HCT116 (cell line): ENCODE data around the gene TAF4. TPM values are rescaled to one million over a fixed set of nuclear protein-coding genes. Genes with fewer than 3 reads are reported as not detected.

ENCODE experiments used
- ATAC-seq: fragments of 200-7000 bp; cut with Tn5 transposase; 2 replicates; pipeline ENCODE4 v1.9.1; 2020; ENCODE audit warnings: mild to moderate bottlenecking, moderate library complexity
- BruUV-seq: library from RNA; stranded (reverse); fragments of 400-500 nt; replicated peaks from 2 replicates; lab custom pipeline; 2021; lab: Mats Ljungman, UMichigan
- CTCF ChIA-PET: fragments of 300-600 bp; sonication (Branson Sonifier 250); formaldehyde crosslinking; loops from one replicate; lab custom pipeline; 2021; ENCODE audit warnings: antibody characterized with exemption; lab: Charles Lee
- POLR2A ChIA-PET: fragments of 300-600, 350-600 bp; sonication (Branson Sonifier 250); formaldehyde crosslinking; loops from one replicate; lab custom pipeline; 2021; ENCODE audit warnings: antibody characterized with exemption; lab: Charles Lee
- RAD21 ChIA-PET, 2 experiments: fragments of 300-600 bp; sonication (Branson Sonifier 250); formaldehyde crosslinking; loops; one replicate each; lab custom pipeline; 2023; ENCODE audit warnings: low total read pairs in 2 of 2; ENCODE audit not compliant: uncharacterized antibody in 2 of 2, unreplicated experiment in 2 of 2, low non-redundant PET in 1 of 2; lab: Charles Lee
- DNase-seq: peaks from one replicate; pipeline ENCODE4 v3.0.0-alpha.2; 2010; ENCODE audit warnings: low read depth, low spot score
- H2AFZ ChIP-seq: fragments of 200-600 bp; shearing (Covaris generic), sonication (generic); 2 replicates; pipeline ENCODE4 v1.6.1; 2017; ENCODE audit warnings: low read depth, mixed run types, mixed read lengths, antibody characterized with exemption, low read length; ENCODE audit not compliant: poor library complexity, severe bottlenecking
- H3K27ac ChIP-seq: 2 replicates; pipeline ENCODE4 v1.5.1; 2012; ENCODE audit warnings: low read depth, low read length
- H3K27me3 ChIP-seq: fragments of 200-600 bp; sonication (generic); 2 replicates; pipeline ENCODE4 v1.6.1; 2016; ENCODE audit warnings: mixed run types, low read length, mixed read lengths; ENCODE audit not compliant: insufficient read depth
- H3K36me3 ChIP-seq, 2 experiments: fragments of 200-500 bp in 1 of 2; fragments of 200-600 bp in 1 of 2; sonication (Bioruptor generic) in 1 of 2; sonication (generic) in 1 of 2; 2 replicates each; pipeline versions ENCODE4 v1.5.1 to v1.6.1; 2014 to 2016; ENCODE audit warnings: low read length in 2 of 2, inconsistent platforms in 1 of 2, mixed read lengths in 1 of 2, mixed run types in 1 of 2; ENCODE audit not compliant: insufficient read depth in 2 of 2, control insufficient read depth in 1 of 2
- H3K4me1 ChIP-seq, 2 experiments: fragments of 200-600 bp in 1 of 2; sonication (generic) in 1 of 2; 2 replicates each; pipeline versions ENCODE4 v1.5.1 to v1.6.1; 2012 to 2017; ENCODE audit warnings: low read length in 2 of 2, inconsistent platforms in 1 of 2, mild to moderate bottlenecking in 1 of 2, mixed read lengths in 1 of 2, mixed run types in 1 of 2, moderate library complexity in 1 of 2; ENCODE audit not compliant: insufficient read depth in 2 of 2, control insufficient read depth in 1 of 2
- H3K4me2 ChIP-seq: fragments of 200-600 bp; sonication (generic); 2 replicates; pipeline ENCODE4 v1.6.1; 2017; ENCODE audit warnings: mixed run types, low read length, mixed read lengths
- H3K4me3 ChIP-seq, 2 experiments: fragments of 200-600 bp in 1 of 2; sonication (generic) in 1 of 2; replicated peaks in 1 of 2; 2 replicates each; pipeline ENCODE4 v1.5.1; 2011 to 2016; ENCODE audit warnings: low read length in 2 of 2, control low read depth in 1 of 2, low read depth in 1 of 2, mild to moderate bottlenecking in 1 of 2, mixed read lengths in 1 of 2, mixed run types in 1 of 2
- H3K79me2 ChIP-seq: fragments of 200-600 bp; sonication (generic); 2 replicates; pipeline ENCODE4 v1.6.1; 2017; ENCODE audit warnings: mild to moderate bottlenecking, mixed run types, low read length, moderate library complexity, mixed read lengths; ENCODE audit not compliant: insufficient read depth
- H3K9ac ChIP-seq: fragments of 200-600 bp; sonication (generic); 2 replicates; pipeline ENCODE4 v1.6.1; 2016; ENCODE audit warnings: low read length, mixed read lengths
- H3K9me2 ChIP-seq: fragments of 200-600 bp; sonication (generic), shearing (Covaris generic); 2 replicates; pipeline ENCODE4 v1.6.1; 2017; ENCODE audit warnings: mixed run types, mild to moderate bottlenecking, moderate library complexity; ENCODE audit not compliant: insufficient read depth
- H3K9me3 ChIP-seq, 2 experiments: fragments of 200-500 bp in 1 of 2; fragments of 200-600 bp in 1 of 2; sonication (Bioruptor generic) in 1 of 2; sonication (generic) in 1 of 2; 2 replicates each; pipeline ENCODE4 v1.6.1; 2014 to 2017; ENCODE audit warnings: low read length in 2 of 2, mixed read lengths in 2 of 2, inconsistent platforms in 1 of 2, low read depth in 1 of 2, mild to moderate bottlenecking in 1 of 2, mixed run types in 1 of 2, moderate library complexity in 1 of 2; ENCODE audit not compliant: control insufficient read depth in 1 of 2, insufficient read depth in 1 of 2
- H4K20me1 ChIP-seq: fragments of 200-600 bp; sonication (generic), shearing (Covaris generic); 2 replicates; pipeline ENCODE4 v1.6.1; 2017; ENCODE audit warnings: mixed run types, mild to moderate bottlenecking, moderate library complexity; ENCODE audit not compliant: insufficient read depth
- CEBPB ChIP-seq: IDR thresholded peaks from 2 replicates; pipeline ENCODE4 v1.6.1; 2012; ENCODE audit warnings: low read depth
- FOSL1 ChIP-seq: IDR thresholded peaks from 2 replicates; pipeline ENCODE4 v1.6.1; 2012; ENCODE audit warnings: low read depth
- JUND ChIP-seq: IDR thresholded peaks from 2 replicates; pipeline ENCODE4 v1.6.1; 2012
- POLR2AphosphoS5 ChIP-seq: IDR thresholded peaks from 2 replicates; pipeline ENCODE4 v1.6.1; 2011; ENCODE audit warnings: mild to moderate bottlenecking, low read depth, low read length, moderate library complexity
- RAD21 ChIP-seq: IDR thresholded peaks from 2 replicates; pipeline ENCODE4 v1.6.1; 2012; ENCODE audit warnings: low read depth, mild to moderate bottlenecking
- SIN3A ChIP-seq: IDR thresholded peaks from 2 replicates; pipeline ENCODE4 v1.6.1; 2012; ENCODE audit warnings: low read depth
- SRF ChIP-seq: IDR thresholded peaks from 2 replicates; pipeline ENCODE4 v1.6.1; 2012; ENCODE audit warnings: low read depth
- ZFX ChIP-seq: fragments of 450-650 bp; IDR thresholded peaks from 2 replicates; pipeline ENCODE4 v1.6.1; 2017
- intact Hi-C: fragments of 100-400 bp; cut with micrococcal nuclease; formaldehyde crosslinking; loops from 2 replicates; pipeline ENCODE4 v1.10.0; 2022
- total RNA-seq: library from RNA; stranded (reverse); gene quantifications from one replicate; pipeline ENCODE4 v1.2.1, GENCODE V29; 2021; ENCODE audit not compliant: unreplicated experiment

TAF4 gene
- total RNA-seq, 1 experiment from 2014 or later = 26.8 TPM

DNA sequence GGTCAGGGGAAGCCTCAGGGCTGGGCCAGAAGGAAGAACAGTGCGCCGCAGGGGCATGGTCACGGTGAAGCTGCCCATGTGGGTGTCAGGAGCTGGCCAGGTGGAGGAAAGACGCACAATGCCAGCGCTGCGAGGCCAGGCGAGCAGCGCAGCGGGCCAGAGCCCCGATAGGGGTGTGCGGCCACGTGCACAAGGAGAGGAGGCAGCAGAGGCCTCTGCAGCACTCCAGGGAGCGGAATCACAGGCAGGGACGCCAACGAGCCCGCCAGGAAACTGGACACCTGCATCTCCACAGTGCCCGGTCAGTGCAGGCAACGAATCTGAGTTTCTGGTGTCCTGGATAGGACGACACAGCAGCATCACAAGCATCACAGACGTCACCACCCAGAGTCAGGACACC lies 35.7 kb downstream of the TAF4 start:
- intact Hi-C loops = no loop called here
- Histone ChIP-seq H3K27me3 (no peaks in the 10 kb centered on the region), H2AFZ (no peak overlapping the region), H3K9me3 (no peaks in the 10 kb centered on the region), H4K20me1 (no peaks in the 10 kb centered on the region), H3K9me2 (no peaks in the 10 kb centered on the region), H3K36me3 (no peaks in the 10 kb centered on the region), H3K27ac (no peak overlapping the region), H3K4me1 (no peaks in the 10 kb centered on the region), H3K4me2 (no peak overlapping the region), H3K9ac (no peak overlapping the region), H3K4me3 (no peak overlapping the region), H3K79me2 (peaks cover 93% of the 10 kb centered on the region)
- ChIA-PET POLR2A (no interaction called here), CTCF (no interaction called here), RAD21 (no interaction called here)
- TF ChIP-seq SRF (no peak), JUND (no peak), SIN3A (no peak), RAD21 (no peak), ZFX (no peak)
- DNase-seq = no peak
- no peak for ATAC-seq
- BruUV-seq = no TSS peak

DNA sequence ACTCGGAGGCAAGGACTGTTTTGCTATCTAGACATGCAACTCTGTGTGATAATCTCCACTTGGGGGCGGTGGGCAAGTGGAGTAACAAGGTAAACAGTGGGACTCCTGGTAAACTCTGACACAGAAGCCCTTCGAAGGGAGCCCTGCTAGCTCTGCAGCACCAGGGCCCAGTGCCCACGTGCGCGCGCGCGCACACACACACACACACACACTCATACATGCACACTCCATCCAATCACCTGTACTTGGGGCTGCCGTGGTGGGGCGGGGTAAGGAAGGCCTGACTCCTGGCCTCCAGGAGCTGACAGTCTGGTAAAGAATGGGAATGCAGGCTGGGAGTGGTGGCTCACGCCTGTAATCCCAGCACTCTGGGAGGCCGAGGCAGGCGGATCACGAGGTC lies 36.4 kb downstream of the TAF4 start:
- H4K20me1 ChIP-seq = no peaks in the 10 kb centered on the region
- no peaks in the 10 kb centered on the region for H3K36me3 ChIP-seq
- POLR2A ChIA-PET = no interaction called here
- H3K27ac ChIP-seq = no peak overlapping the region
- intact Hi-C loops = no loop called here
- no peak for DNase-seq
- H3K4me1 ChIP-seq = no peaks in the 10 kb centered on the region
- ATAC-seq = no peak
- H2AFZ ChIP-seq = no peak overlapping the region
- no peaks in the 10 kb centered on the region for H3K9me3 ChIP-seq
- RAD21 ChIA-PET = no interaction called here
- no peak for TF ChIP-seq FOSL1
- no peak for TF ChIP-seq CEBPB
- TF ChIP-seq POLR2AphosphoS5 = no peak
- H3K4me2 ChIP-seq = no peak overlapping the region
- no TSS peak for BruUV-seq
- CTCF ChIA-PET = no interaction called here
- no peaks in the 10 kb centered on the region for H3K27me3 ChIP-seq
- peaks cover 94% of the 10 kb centered on the region for H3K79me2 ChIP-seq
- no peak overlapping the region for H3K9ac ChIP-seq
- no peaks in the 10 kb centered on the region for H3K9me2 ChIP-seq
- H3K4me3 ChIP-seq = no peak overlapping the region
